BJ (cell line): ENCODE results near the gene CMPK1. TPM values are rescaled to one million over a fixed set of nuclear protein-coding genes. Genes with fewer than 3 reads are reported as not detected.

Source experiments
- CTCF ChIA-PET: fragments of 350-600 bp; formaldehyde crosslinking; extraction: SDS; loops from one replicate; lab custom pipeline; 2021; ENCODE audit warnings: antibody characterized with exemption, inconsistent platforms; lab: Yijun Ruan, JAX
- POLR2A ChIA-PET: fragments of 300-600 bp; sonication (Branson Sonifier 250); formaldehyde crosslinking; extraction: SDS; loops from one replicate; lab custom pipeline; 2021; ENCODE audit warnings: antibody characterized with exemption; lab: Charles Lee
- DNase-seq: peaks from one replicate; pipeline ENCODE4 v3.0.0-alpha.2; 2011; ENCODE audit warnings: low read depth
- H3K27me3 ChIP-seq: 2 replicates; pipeline ENCODE4 v1.6.0; 2011; ENCODE audit warnings: low read length; ENCODE audit not compliant: control insufficient read depth, insufficient read depth
- H3K36me3 ChIP-seq: 2 replicates; pipeline ENCODE4 v1.5.1; 2011; ENCODE audit warnings: low read length; ENCODE audit not compliant: control insufficient read depth, insufficient read depth
- H3K4me3 ChIP-seq: 2 replicates; pipeline ENCODE4 v1.5.1; 2011; ENCODE audit warnings: low read depth, mild to moderate bottlenecking, control low read depth, low read length
- CTCF ChIP-seq: IDR thresholded peaks from 2 replicates; pipeline ENCODE4 v1.5.1; 2011; ENCODE audit warnings: low read depth, mild to moderate bottlenecking, control low read depth, inconsistent platforms, low read length, moderate library complexity; ENCODE audit not compliant: insufficient read depth
- polyA plus RNA-seq: library from polyadenylated mRNA; depleted of rRNA; stranded (reverse); fragments of >200 nt; gene quantifications from 2 replicates; pipeline ENCODE4 v1.2.3, GENCODE V29; 2011

Gene CMPK1
- polyA plus RNA-seq, 1 experiment, result 22.5 TPM

- no peak for TF ChIP-seq CTCF
- POLR2A ChIA-PET, result no interaction called here
- Histone ChIP-seq H3K27me3 (no peaks in the 10 kb centered on the region), H3K4me3 (no peak overlapping the region), H3K36me3 (no peaks in the 10 kb centered on the region)
- DNase-seq, result no peak
- CTCF ChIA-PET, result interaction anchor here (0.7 kb wide), 2 partner anchors 15 to 22 kb away, joined by 3 read pairs; no protein-coding TSS in a partner anchor
Observed at GRCh38 chr1:47403321-47403910, 69.8 kb downstream of the CMPK1 start.

- no peak for DNase-seq
- Histone ChIP-seq H3K4me3 (no peak overlapping the region), H3K36me3 (no peaks in the 10 kb centered on the region), H3K27me3 (no peaks in the 10 kb centered on the region)
- POLR2A ChIA-PET, result no interaction called here
- TF ChIP-seq CTCF, result no peak
- CTCF ChIA-PET, result no interaction called here
Observed at GRCh38 chr1:47405697-47406096, 72.1 kb downstream of the CMPK1 start.

GRCh38 chr1:47406966-47407365 lies 73.4 kb downstream of the CMPK1 start:
- no peak for TF ChIP-seq CTCF
- ChIA-PET POLR2A (no interaction called here), CTCF (interaction anchor here (0.6 to 4.6 kb wide), 6 partner anchors 11 to 38 kb away, joined by 3 to 26 read pairs (median 6); partner anchors contain the start of gene FOXD2)
- Histone ChIP-seq H3K36me3 (no peaks in the 10 kb centered on the region), H3K4me3 (no peak overlapping the region), H3K27me3 (no peaks in the 10 kb centered on the region)
- DNase-seq, result no peak

- ChIA-PET POLR2A (no interaction called here), CTCF (interaction anchor here (0.6 to 4.6 kb wide), 6 partner anchors 11 to 38 kb away, joined by 3 to 26 read pairs (median 6); partner anchors contain the start of gene FOXD2)
- Histone ChIP-seq H3K36me3 (no peaks in the 10 kb centered on the region), H3K27me3 (no peaks in the 10 kb centered on the region), H3K4me3 (no peak overlapping the region)
- no peak for DNase-seq
- TF ChIP-seq CTCF, result no peak
Observed at GRCh38 chr1:47407481-47407880, 73.9 kb downstream of the CMPK1 start.

GRCh38 chr1:47409311-47410067 lies 75.9 kb downstream of the CMPK1 start:
- Histone ChIP-seq H3K4me3 (no peak overlapping the region), H3K27me3 (no peaks in the 10 kb centered on the region), H3K36me3 (no peaks in the 10 kb centered on the region)
- no peak for TF ChIP-seq CTCF
- DNase-seq, result peak; percentile 71
- ChIA-PET CTCF (interaction anchor here (1.2 to 4.6 kb wide), 5 partner anchors 15 to 230 kb away, joined by 3 to 26 read pairs (median 10); no protein-coding TSS in a partner anchor), POLR2A (no interaction called here)
